CD14-positive monocyte (primary cell): ENCODE results near the gene SLC12A8. TPM values are rescaled to one million over a fixed set of nuclear protein-coding genes. Genes with fewer than 3 reads are reported as not detected.

Source experiments
- DNase-seq, 3 donors: peaks; one replicate each; pipeline ENCODE4 v3.0.0-alpha.2; 2011 to 2022
- H2AFZ ChIP-seq: 2 replicates; pipeline ENCODE4 v1.6.0; 2012; ENCODE audit warnings: mild to moderate bottlenecking, low read depth, low read length, inconsistent platforms; ENCODE audit not compliant: insufficient read depth, poor library complexity, severe bottlenecking
- H3K27ac ChIP-seq, 2 donors: 1 replicate in 1 of 2; 2 replicates in 1 of 2; pipeline ENCODE4 v1.5.1; 2012 to 2013; ENCODE audit warnings: low read length in 2 of 2, control low read depth in 1 of 2, inconsistent platforms in 1 of 2, low read depth in 1 of 2, mild to moderate bottlenecking in 1 of 2
- H3K27me3 ChIP-seq, 2 donors: one replicate each; pipeline versions ENCODE4 v1.6.0 to v1.6.1; 2011 to 2013; ENCODE audit warnings: low read length in 2 of 2; ENCODE audit not compliant: control insufficient read depth in 2 of 2, insufficient read depth in 2 of 2
- H3K36me3 ChIP-seq, 2 donors: replicated peaks in 1 of 2; 1 replicate in 1 of 2; 2 replicates in 1 of 2; pipeline versions ENCODE4 v1.5.1 to v1.6.1; 2012 to 2013; ENCODE audit warnings: low read length in 2 of 2, control low read depth in 1 of 2, inconsistent platforms in 1 of 2, mild to moderate bottlenecking in 1 of 2; ENCODE audit not compliant: insufficient read depth in 2 of 2, control insufficient read depth in 1 of 2
- H3K4me1 ChIP-seq, 2 donors: 1 replicate in 1 of 2; 2 replicates in 1 of 2; pipeline versions ENCODE4 v1.5.1 to v1.6.1; 2012 to 2013; ENCODE audit warnings: low read length in 2 of 2, control low read depth in 1 of 2, inconsistent platforms in 1 of 2, mild to moderate bottlenecking in 1 of 2, moderate library complexity in 1 of 2; ENCODE audit not compliant: insufficient read depth in 2 of 2, control insufficient read depth in 1 of 2
- H3K4me2 ChIP-seq: replicated peaks from 2 replicates; pipeline ENCODE3; 2012; ENCODE audit warnings: low read length, moderate library complexity, mild to moderate bottlenecking; ENCODE audit not compliant: poor library complexity, severe bottlenecking; ENCODE audit errors: extremely low read depth
- H3K4me3 ChIP-seq, 3 experiments: fragments of 200-600 bp in 1 of 3; sonication (generic) in 1 of 3; replicated peaks in 1 of 3; 1 replicate in 2 of 3; 2 replicates in 1 of 3; pipeline ENCODE4 v1.5.1; 2011 to 2013; ENCODE audit warnings: low read length in 3 of 3, mild to moderate bottlenecking in 3 of 3, control low read depth in 2 of 3, low read depth in 2 of 3, inconsistent platforms in 1 of 3, moderate library complexity in 1 of 3
- H3K79me2 ChIP-seq: 2 replicates; pipeline ENCODE4 v1.6.0; 2012; ENCODE audit warnings: mild to moderate bottlenecking, control low read depth, inconsistent platforms, low read length, moderate library complexity; ENCODE audit not compliant: insufficient read depth
- H3K9ac ChIP-seq: 2 replicates; pipeline ENCODE4 v1.6.0; 2017; ENCODE audit warnings: low read length, mild to moderate bottlenecking; ENCODE audit not compliant: insufficient read depth, poor library complexity, severe bottlenecking
- H3K9me3 ChIP-seq, 2 donors: replicated peaks in 1 of 2; 1 replicate in 1 of 2; 2 replicates in 1 of 2; pipeline versions ENCODE4 v1.5.1 to v1.6.1; 2012 to 2013; ENCODE audit warnings: low read length in 2 of 2, control low read depth in 1 of 2; ENCODE audit not compliant: control insufficient read depth in 1 of 2, insufficient read depth in 1 of 2
- H4K20me1 ChIP-seq: 2 replicates; pipeline ENCODE4 v1.6.0; 2012; ENCODE audit warnings: mild to moderate bottlenecking, low read length, control low read depth, moderate library complexity; ENCODE audit not compliant: insufficient read depth
- H3K27ac Mint-ChIP-seq, 7 donors: one replicate each; pipeline ENCODE4 v1.8.0; 2020; ENCODE audit warnings: mild to moderate bottlenecking in 7 of 7, mixed read lengths in 7 of 7, moderate library complexity in 6 of 7, inconsistent platforms in 2 of 7
- H3K27me3 Mint-ChIP-seq, 3 donors: one replicate each; pipeline ENCODE4 v1.8.0; 2021 to 2022; ENCODE audit warnings: low read depth in 3 of 3, mild to moderate bottlenecking in 3 of 3, mixed read lengths in 3 of 3, moderate library complexity in 3 of 3, inconsistent platforms in 1 of 3
- H3K36me3 Mint-ChIP-seq, 2 donors: one replicate each; pipeline ENCODE4 v1.8.0; 2020; ENCODE audit warnings: mixed read lengths in 2 of 2, inconsistent platforms in 1 of 2, mild to moderate bottlenecking in 1 of 2
- H3K4me1 Mint-ChIP-seq: one replicate; pipeline ENCODE4 v1.8.0; 2020; ENCODE audit warnings: mild to moderate bottlenecking, mixed read lengths
- H3K4me3 Mint-ChIP-seq, 2 donors: one replicate each; pipeline ENCODE4 v1.8.0; 2020; ENCODE audit warnings: mild to moderate bottlenecking in 2 of 2, mixed read lengths in 2 of 2, moderate library complexity in 1 of 2
- H3K9me3 Mint-ChIP-seq, 7 donors: one replicate each; pipeline ENCODE4 v1.8.0; 2020 to 2022; ENCODE audit warnings: mixed read lengths in 7 of 7, mild to moderate bottlenecking in 6 of 7, moderate library complexity in 6 of 7, inconsistent platforms in 2 of 7
- CTCF ChIP-seq: fragments of 200-600 bp; IDR thresholded peaks from one replicate; pipeline ENCODE4 v1.8.0; 2022; ENCODE audit warnings: antibody characterized with exemption, mild to moderate bottlenecking
- WGBS: methylation state at CpG from one replicate; pipeline ENCODE4 v1.1.5; 2013; ENCODE audit warnings: missing lambda C conversion rate; ENCODE audit not compliant: insufficient coverage; 5-methylcytosine and 5-hydroxymethylcytosine counted together
- intact Hi-C, 2 donors: fragments of 100-400 bp; cut with micrococcal nuclease; formaldehyde crosslinking; loops; one replicate each; pipeline versions ENCODE4 v1.15.0 to v1.15.1; 2023
- polyA plus RNA-seq, 3 donors: library from polyadenylated mRNA; depleted of rRNA in 1 of 3; unstranded in 2 of 3; stranded (reverse) in 1 of 3; fragments of 300-500 nt in 2 of 3; fragments of >200 nt in 1 of 3; fragmentation: Illumina TruSeq in 2 of 3; gene quantifications; 1 replicate in 2 of 3; 2 replicates in 1 of 3; pipeline ENCODE4 v1.2.3, GENCODE V29; 2012 to 2021

The SLC12A8 gene
- polyA plus RNA-seq, 3 donors, result 0.23 to 0.46 (median 0.35) TPM

- H3K27me3 Mint-ChIP-seq, result peaks cover 7 to 19% (median 9%) of the 10 kb centered on the region in 3 donors
- Histone ChIP-seq H3K4me3 (no peak overlapping the region), H4K20me1 (peaks cover 92% of the 10 kb centered on the region), H3K9me3 (peaks cover 0 to 6% of the 10 kb centered on the region in 2 donors), H3K9ac (no peak overlapping the region), H3K36me3 (peaks cover 3 to 34% of the 10 kb centered on the region in 2 donors), H3K27ac (no peak overlapping the region), H3K4me2 (no peak overlapping the region), H3K27me3 (peaks cover 2 to 7% of the 10 kb centered on the region in 2 donors), H3K79me2 (no peaks in the 10 kb centered on the region), H3K4me1 (peaks cover 14 to 15% of the 10 kb centered on the region in 2 donors), H2AFZ (no peak overlapping the region)
- intact Hi-C loops, result no loop called here
- no peak overlapping the region for H3K27ac Mint-ChIP-seq
- H3K36me3 Mint-ChIP-seq, result peaks cover 52 to 59% of the 10 kb centered on the region in 2 donors
- 100% methylated on average over 1 of the region's 1 CpG for WGBS
- peaks cover 5 to 11% (median 7%) of the 10 kb centered on the region in 7 donors for H3K9me3 Mint-ChIP-seq
- no peak for DNase-seq
- no peak overlapping the region for H3K4me3 Mint-ChIP-seq
- peaks cover 20% of the 10 kb centered on the region for H3K4me1 Mint-ChIP-seq
- no peak for TF ChIP-seq CTCF
Measured at GRCh38 chr3:125261031-125261430, 48.5 kb upstream of the SLC12A8 start.

DNA sequence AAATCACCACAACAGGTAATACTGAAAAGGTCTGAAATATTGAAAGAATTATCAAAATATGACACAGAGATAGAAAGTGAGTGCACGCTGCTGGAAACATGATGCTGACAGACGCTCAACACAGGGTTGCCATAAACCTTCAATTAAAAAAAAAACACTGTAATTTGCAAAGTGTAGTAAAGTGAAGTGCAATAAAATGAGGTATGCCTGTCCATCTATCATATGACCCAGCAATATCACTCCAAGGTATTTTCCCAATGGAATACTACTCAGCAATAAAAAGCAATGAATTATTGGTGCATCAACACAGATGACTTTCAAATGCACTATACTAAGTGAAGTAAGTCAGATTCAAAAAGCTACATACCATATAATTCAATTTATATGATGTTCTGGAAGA is 47.6 kb upstream of the SLC12A8 start:
- Mint-ChIP-seq H3K27me3 (peaks cover 13 to 27% (median 15%) of the 10 kb centered on the region in 3 donors), H3K4me1 (peaks cover 20% of the 10 kb centered on the region), H3K4me3 (no peak overlapping the region), H3K36me3 (peaks cover 55 to 56% of the 10 kb centered on the region in 2 donors), H3K9me3 (peaks cover 5 to 11% (median 7%) of the 10 kb centered on the region in 7 donors), H3K27ac (no peak overlapping the region)
- WGBS, result no CpG with 5 or more reads among the region's 2 CpGs
- Histone ChIP-seq H3K27ac (no peak overlapping the region), H3K36me3 (peaks cover 3 to 27% of the 10 kb centered on the region in 2 donors), H3K9ac (no peak overlapping the region), H2AFZ (no peak overlapping the region), H3K4me1 (peaks cover 14 to 15% of the 10 kb centered on the region in 2 donors), H4K20me1 (peaks cover 92% of the 10 kb centered on the region), H3K9me3 (peaks cover 0 to 6% of the 10 kb centered on the region in 2 donors), H3K79me2 (no peaks in the 10 kb centered on the region), H3K4me2 (no peak overlapping the region), H3K4me3 (no peak overlapping the region), H3K27me3 (peaks cover 2 to 14% of the 10 kb centered on the region in 2 donors)
- TF ChIP-seq CTCF, result no peak
- no peak for DNase-seq
- intact Hi-C loops, result no loop called here
